ENCODE results near the gene ZNF273.
A peak's percentile ranks its signal among the peaks of the same experiment; 100 is the strongest.
"Not testable (repeated sequence)": the region's sequence is repeated elsewhere in the genome, so short reads cannot be mapped to it uniquely, and the experiment has no call there.

The ZNF273 gene

DNA sequence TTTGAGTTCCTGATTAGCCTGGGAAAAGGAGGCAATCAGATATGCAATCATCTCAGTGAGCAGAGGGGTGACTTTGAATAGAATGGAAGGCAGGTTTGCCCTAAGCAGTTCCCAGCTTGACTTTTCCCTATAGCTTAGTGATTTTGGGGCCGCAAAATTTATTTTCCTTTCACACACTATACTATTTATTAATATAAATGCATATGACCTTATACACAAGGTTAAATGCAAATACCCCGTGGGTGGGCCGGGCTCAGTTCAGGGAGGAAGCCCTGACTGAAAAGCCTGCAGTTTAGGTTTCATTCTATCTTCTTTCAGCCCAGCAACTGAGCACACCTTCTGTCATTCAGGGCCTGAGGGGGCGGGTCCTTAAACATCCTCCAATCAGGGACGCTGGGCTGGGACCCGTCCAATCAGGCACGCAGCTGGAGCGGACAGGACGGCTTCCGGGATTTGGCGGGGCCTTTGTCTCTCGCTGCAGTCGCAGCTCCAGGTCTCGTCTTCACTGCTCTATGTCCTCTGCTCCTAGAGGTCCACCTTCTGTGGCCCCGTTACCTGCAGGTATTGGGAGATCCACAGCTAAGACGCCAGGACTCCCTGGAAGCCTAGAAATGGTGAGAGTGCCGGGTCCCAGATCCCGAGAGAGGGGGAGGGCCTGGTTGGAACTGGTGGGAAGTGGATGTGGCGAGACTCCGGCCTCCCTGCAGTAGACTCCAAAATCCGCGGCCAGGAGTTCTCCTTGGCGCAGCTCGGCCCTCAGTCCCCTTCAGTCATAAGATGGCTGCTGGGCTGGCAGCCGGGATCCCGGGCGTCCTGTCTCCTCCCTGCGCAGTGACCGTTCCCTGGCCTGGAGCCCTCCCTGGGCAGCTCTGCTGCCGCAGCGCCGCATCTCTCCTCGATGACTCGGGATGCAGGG lies at the start of gene ZNF273:
Gene ZNF273 (plus strand): TSS at position 468 of the 916 bp plus-strand sequence. CDS start 45 bp downstream, at position 513.
- DNase-seq: peak; percentile 95

DNA sequence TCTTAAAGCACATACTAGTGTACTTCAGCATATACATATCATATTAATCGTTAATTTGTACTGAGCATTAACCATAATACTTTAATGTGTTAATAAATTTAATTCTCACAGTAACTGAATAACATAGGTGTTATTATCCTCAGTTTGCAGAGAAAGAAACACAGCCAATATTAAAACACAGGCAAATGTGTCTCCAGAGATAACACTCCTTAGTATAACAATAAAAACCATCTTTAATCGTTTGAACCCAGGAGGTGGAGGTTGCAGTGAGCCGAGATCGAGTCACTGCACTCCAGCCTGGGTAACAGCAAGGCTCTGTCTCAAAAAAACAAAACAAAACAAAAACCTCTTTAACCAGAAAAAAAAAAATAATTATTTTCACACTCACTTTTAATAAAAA lies 49.4 kb upstream of the ZNF273 start:
- no peak for DNase-seq

DNA sequence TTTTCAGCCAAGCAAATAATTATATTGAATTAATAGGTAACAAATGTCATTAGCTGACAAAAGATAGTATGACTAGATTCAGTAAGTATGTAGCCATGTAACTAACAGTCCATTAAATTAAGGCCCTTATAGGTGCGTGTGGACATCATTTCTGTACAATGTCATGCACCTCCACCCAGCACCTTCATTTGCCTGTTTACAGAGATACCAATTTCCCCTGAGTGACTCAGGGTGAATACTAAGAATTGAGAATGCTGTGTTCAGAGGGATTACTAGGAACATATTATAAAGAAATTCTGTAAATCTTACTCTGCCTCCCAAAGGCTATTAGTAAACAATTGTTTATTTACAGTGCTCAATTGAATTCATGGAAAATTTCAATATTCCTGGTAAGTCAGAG lies 48.1 kb upstream of the ZNF273 start:
- DNase-seq: no peak

DNA sequence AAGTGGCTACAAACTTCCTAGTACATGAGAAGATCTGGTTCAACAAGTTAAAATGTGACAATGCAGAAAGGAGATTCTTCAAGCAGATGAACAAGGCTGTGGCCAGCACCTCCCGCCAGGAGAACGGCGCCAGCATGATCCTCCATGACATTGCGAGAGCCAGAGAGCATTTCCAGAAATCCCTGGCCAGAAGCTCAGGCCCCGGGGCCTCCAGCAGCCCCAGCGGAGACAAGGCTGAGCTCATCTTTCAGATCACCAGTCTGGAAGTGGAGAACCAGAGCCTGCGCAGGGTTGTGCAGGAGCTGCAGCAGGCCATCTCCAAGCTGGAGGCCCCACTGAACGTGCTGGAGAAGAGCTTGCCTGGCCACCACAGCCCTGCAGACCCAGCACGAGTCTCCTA lies 40.1 kb upstream of the ZNF273 start:
- no peak for DNase-seq

DNA sequence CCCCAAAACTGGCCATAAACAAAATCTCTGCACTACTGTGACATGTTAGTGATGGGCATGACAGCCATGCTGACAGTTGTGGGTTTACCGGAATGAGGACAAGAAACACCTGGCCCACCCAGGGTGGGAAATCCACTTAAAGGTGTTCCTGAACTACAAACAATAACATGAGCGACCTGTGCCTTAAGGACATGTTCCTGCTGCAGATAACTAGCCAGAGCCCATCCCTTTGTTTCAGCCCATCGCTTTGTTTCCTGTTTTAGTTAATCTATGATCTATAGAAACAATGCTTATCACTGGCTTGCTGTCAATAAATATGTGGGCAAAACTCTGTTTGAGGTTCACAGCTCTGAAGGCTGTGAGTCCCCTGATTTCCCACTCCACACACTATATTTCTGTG lies 39.5 kb upstream of the ZNF273 start:
- not testable (repeated sequence) for DNase-seq

DNA sequence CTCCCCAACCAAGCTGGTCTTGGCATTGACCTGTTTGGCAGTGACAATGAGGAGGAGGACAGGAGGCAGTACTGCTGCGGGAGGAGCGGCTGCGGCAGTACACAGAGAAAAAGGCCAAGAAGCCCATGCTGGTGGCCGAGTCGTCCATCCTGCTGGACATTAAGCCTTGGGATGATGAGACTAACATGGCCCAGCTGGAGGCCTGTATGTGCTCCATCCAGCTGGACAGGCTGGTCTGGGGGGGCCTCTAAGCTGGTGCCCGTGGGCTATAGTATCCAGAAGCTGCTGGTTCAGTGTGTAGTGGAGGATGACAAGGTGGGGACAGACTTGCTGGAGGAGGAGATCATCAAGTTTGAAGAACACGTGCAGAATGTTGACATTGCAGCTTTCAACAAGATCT lies 39.1 kb upstream of the ZNF273 start:
- no peak for DNase-seq

DNA sequence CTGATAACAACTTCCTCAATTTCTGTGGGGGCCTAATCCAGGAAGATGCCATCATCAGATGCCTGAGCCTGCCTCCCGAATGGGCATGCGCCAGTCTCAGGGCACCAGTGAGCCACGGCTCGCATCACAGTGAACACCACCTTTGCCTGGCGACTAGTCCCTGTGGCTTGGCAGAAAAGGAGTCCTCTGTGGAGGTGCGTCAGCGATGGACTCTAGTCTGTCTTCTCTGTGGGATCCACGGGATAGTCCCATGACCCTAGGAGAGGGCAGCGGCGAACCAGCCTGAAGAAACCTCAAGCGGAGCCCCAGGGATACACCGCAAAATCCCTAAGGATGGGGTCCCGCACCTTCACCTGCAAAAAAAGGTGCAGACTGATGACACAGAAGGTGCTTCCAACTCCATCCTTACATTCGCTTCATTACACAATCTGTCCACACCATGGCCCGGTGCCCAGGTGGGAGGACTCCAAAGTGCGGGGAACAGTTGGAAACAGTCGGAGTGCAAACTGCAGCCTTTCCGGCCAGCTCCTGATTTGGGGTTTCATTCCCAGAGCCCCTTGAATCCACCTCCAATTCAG lies 35.1 kb upstream of the ZNF273 start:
- no peak for DNase-seq

DNA sequence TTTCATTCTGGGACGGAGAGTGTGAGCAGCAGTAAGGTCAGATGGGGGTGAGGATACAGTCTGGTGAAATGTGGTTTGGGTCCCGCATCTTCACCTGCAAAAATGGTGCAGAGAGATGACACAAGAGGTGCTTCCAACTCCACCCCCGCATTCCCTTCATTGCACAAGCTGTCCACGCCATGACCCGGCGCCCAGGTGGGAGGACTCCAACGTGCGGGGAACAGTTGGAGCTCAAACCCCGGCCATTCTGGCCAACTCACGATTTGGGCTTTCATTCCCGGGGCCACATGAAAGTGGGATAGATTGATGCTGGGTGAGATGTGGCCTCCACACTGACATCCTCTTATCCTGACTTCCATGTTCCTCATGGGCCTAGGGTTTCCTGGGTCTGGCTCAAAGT lies 34.6 kb upstream of the ZNF273 start:
- DNase-seq: no peak

DNA sequence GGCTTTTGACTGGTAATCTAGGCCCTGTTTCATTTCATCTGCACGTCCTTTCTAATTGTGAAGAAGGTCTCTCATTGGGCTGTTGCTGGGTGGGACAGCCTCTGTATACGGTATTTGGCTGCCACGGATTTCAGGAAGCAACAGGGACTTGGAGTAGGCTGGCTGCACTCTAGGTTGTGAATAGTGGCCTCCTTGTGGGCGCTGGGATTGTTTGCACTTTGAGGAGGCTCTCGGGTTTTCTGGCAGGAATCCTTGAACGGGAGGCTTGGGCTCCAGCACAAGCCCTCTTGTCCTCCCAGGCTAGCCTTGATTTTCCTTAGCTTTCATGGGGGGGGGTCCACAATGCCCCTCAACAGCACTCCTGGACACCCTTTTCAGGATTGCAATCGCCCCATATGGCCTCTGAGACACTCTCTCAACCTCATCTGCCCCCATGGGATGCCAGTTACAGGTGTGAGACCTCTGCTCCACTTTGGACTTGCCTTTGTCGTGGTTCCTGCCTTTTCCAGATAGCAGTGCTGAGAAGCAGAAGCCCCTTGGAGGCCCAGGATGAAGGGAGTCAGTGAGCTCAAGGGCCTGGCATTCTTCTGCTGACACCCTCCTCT lies 33.9 kb upstream of the ZNF273 start:
- no peak for DNase-seq

DNA sequence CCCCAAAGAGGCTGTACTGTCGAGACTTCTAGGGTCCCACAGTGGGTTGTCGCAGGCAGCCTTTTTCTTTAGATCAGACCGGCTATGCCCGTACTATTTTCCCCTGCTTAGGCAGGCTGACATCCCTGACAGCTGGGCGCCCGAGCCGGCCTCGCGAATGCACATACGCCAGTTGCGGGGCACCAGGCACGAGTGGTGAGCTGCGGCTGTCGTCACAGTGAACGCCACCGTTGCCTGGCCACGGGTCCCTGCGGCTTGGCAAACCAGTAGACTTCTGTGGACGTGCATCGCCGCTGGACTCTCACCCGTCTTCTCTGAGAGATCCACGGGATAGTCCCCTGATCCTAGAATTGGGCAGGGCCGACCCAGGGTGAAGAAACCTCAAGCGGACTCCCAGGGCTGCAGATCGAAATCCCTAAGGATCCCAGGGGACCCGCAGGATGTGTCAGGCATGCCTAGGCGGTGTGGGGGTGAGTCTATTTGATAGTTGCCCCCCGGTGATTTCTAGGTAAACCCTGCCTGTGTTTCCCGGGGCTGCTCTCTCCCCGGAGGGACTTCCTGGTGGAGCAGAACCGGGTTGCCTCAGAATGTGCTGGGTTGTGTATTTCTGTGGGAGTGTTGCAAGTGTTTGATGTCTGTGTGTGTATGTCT lies 33.0 kb upstream of the ZNF273 start:
- no peak for DNase-seq

DNA sequence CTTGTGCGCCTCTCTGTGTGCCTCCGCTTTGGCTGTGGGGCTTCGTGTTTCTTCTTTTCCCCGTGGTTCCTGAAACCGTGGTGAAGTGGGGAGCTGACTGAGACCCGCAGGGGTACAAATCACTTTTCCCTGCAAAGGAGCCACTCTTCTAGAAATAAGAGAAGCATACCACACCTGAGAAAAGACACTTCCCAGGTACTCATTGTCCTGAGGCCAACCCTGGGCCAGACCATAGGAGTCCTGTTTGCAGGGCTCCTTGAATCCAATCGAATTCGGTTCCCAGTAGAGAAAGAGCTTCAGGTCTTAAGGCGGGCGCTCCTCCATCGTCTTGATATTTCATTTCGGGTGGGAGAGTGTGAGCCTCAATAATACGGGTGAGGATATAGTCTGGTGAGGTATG lies 32.4 kb upstream of the ZNF273 start:
- DNase-seq: no peak

DNA sequence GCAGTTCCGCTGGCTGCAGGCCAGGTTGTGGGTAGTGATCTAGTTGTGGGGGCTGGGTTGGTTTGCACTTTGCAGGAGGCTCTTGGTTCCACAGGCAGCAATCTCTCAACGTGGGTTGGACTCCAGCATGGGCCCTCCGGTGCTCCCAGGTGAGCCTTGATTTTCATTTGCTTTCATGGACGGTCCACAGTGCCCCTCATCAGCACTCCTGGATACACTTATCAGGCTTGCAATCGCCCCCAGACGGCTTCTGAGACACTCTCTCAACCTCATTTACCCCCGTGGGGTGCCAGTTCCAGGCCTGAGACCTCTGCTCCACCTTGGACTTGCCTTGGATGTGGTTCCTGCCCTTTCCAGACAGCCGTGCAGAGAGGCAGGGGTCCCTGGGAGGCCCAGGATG lies 31.3 kb upstream of the ZNF273 start:
- DNase-seq: no peak

DNA sequence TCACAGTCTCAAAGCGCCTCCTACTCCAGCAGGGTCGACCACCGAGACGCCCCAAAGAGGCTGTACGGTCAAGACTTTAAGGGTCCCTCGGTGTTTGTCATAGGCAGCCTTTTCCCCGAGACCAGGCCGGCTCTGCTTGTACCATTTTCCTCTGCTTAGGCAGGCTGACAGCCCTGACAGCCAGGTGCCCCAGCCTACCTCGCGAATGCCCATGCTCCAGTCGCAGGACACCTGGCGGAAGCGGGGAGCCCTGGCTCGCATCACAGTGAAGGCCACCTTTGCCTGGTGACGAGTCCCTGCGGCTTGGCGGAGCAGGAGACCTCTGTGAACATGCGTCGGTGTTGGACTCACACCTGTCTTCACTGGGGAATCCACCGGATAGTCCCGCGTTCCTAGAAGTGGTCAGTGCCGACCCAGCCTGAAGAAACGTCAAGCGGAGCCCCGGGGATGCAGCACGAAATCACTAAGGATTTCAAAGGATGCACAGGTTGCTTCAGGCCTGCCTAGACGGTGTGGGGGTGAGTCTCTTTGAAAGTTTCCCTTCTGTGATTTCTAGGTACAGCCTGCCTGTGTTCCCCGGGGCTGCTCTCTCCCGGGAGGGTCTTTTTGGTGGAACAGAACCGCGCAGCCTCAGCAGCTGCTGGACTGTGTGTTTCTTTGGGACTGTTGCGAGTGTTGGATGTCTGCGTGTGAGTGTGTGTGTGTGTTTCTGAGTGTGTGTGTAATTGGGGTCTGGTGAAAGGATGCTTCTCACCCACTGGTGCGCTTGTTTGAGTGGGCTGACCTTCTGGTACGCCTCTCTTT lies 30.5 kb upstream of the ZNF273 start:
- no peak for DNase-seq

DNA sequence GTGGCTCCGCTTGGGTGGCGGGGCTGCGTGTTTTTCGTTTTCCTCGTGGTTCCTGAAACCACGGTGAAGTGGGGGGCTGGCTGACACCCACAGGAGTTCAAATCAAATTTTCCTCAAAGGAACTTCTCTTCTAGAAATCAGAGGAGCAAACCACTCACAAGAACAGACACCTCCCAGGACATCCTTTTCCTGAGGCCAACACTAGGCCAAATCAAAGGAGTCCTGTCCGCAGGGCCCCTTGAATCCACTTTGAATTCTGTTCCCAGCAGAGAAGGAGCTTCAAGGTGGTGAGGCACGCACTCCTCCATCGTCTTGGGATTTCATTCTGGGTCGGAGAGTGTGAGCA lies 29.9 kb upstream of the ZNF273 start:
- no peak for DNase-seq

DNA sequence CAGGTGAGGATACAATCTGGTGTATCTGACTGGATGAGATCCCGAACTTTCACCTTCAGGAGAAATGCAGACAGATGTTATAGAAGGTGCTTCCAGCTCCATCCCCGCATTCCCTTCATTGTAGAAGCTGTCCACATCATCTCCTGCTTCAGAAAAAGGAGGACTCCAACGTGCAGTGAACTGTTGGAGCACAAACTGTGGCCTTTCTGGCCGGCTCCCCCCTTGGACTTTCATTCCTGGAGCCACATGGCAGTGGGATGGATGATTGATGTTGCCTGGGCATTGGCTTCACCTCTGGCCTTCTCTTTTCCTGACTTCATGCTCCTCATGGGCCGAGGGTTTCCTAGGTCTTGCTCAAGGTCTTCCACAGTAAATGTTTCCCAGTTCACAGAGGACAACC lies 29.6 kb upstream of the ZNF273 start:
- no peak for DNase-seq

DNA sequence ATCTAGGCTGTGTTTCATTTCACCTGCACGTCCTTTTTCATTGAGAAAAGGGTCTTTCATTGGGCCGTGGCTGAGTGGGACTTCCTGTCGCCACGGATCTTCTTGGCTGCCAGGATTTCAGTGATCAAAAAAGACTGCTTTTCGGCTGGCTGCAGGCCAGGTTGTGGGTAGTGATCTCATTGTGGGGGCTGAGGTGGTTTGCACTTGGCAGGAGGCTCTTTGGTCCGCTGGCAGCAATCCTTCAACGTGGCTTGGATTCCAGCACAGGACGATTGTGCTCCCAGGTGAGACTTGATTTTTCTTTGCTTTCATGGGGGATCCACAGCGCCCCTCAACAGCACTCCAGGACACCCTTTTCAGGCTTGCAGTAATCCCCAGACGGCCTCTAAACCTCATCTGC lies 29.0 kb upstream of the ZNF273 start:
- DNase-seq: no peak

DNA sequence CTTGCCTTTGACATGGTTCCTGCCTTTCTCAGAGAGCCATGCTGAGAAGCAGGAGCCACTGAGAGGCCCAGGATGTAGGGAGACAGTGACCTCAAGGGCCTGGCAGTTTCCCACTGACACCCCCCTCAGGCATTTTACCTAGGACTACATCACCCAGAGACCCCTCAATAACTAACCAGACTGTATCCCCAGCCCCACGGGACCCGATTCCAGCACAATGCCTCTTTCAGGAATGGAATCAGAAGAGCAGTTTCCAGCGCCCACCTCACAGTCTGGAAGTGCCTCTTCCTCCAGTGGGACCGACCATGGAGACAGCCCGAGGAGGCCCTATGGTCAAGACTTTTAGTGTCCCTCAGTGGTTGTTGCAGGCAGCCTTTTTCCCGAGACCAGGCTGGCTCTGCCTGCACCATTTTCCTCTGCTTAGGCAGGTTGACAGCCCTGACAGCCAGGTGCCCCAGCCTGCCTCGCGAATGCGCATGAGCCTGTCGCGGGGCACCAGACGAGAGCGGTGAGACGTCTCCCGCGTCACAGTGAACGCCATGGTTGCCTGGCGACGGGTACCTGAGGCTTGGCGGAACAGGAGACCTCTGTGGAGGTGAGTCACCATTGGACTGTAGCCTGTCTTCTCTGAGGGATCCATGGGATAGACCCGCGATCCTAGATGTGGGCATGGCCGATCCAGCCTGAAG lies 28.4 kb upstream of the ZNF273 start:
- DNase-seq: no peak

DNA sequence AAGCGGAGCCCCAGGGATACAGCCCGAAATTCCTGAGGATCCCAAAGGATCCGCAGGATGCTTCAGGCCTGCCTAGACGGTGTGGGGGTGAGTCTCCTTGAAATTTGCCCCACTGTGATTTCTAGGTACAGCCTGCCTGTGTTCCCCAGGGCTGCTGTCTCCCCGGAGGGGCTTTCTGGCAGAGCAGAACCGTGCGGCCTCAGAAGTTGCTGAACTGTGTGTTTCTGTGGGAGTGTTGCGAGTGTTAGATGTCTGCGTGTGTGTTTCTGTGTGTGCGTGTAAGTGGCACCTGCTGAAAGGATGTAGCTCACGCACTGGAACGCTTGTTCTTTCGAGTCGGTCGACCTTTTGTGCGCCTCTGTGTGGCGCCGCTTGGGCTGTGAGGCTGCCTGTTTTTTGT lies 27.8 kb upstream of the ZNF273 start:
- DNase-seq: no peak

DNA sequence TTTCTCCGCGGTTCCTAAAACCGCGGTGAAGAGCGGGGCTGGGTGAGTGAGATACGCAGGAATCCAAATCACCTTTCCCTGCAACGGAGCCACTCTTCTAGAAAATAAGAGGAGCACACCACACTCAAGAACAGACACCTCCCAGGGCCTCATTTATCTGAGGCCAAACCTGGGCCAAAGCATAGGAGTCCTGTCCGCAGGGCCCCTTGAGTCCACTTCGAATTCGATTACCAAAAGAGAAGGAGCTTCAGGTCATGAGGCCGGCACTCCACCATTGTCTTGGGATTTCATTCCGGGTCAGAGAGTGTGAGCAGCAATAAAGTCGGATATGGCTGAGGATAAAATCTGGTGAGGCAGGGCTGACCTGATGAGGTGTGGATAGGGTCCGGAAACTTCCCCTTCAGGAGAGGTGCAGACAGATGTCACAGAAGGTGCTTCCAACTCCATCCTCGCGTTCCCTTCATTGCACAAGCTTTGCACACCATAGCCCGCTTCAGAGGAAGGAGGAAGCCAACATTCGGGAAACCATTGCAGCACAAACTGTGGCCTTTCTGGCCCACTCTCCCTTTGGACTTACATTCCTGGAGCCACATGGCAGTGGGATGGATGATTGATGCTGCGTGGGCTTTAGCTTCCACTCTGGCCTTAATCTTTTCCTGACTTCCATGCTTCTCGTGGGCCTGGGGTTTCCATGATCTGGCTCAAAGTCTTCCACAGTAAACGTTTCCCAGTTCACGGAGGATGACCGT lies 27.2 kb upstream of the ZNF273 start:
- DNase-seq: no peak

DNA sequence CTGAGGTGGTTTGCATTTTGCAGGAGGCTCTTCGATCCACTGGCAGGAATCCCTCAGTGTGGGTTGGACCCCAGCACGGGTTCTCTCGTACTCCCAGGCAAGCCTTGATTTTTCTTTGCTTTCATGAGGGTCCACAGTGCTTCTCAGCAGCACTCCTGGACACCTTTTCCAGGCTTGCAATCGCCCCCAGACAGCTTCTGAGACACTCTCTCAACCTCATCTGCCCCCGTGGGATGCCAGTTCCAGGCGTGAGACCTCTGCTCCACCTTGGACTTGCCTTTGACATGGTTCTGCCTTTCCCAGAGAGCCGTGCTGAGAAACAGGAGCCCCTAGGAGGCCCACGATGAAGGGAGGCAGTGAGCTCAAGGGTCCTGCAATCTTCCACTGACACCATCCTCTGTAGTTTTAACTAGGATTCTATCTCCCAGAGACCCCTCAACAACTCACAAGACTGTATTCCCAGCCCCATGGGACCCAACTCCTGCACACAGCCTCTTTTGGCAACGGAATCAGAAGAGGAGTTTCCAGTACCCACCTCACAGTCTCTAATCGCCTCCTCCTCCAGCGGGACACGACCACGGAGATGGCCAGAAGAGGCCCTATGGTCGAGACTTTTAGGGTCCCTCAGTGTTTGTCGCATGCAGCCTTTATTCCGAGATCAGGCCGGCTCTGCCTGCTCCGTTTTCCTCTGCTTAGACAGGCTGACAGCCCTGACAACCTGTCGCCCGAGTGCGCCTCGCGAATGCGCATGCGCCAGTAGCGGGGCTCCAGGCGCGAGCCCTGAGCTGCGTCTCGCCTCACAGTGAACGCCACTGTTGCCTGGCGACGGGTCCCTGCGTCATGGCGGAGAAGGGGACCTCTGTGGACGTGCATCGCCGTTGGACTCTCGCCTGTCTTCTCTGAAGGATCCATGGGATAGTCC lies 26.0 kb upstream of the ZNF273 start:
- DNase-seq: peak; percentile 67

Data from right hindlimb (tissue), 1 donor.